CD4-positive, alpha-beta T cell treated with Interleukin-17A for 1 hour (primary cell): ENCODE results near the gene CDKN2B-AS1.
"Not testable (repeated sequence)": the region's sequence is repeated elsewhere in the genome, so short reads cannot be mapped to it uniquely, and the experiment has no call there.

Experiments used
- DNase-seq: peaks from one replicate; pipeline ENCODE4 v3.0.0-alpha.2; 2020

The CDKN2B-AS1 gene

GRCh38 chr9:22046243-22046885 is 51.8 kb downstream of the CDKN2B-AS1 start:
- no peak for DNase-seq

DNA sequence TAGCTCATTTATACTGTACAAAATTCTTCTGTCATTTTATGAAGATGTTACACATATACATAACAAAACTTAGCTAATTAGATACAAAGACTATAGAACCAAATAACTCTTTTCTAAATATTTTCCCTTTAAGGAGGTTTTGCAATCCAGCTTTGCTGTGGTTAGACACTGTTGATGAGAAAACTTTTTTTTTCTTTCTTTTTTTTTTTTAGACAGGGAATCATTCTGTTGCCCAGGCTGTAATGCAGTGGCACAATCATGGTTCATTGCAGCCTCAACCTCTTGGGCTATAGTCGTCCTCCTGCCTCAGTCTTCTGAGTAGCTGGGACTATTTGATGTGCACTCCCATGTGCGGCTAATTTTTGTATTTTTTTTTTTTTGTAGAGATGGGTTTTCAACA is 53.0 kb downstream of the CDKN2B-AS1 start:
- DNase-seq, result no peak

DNA sequence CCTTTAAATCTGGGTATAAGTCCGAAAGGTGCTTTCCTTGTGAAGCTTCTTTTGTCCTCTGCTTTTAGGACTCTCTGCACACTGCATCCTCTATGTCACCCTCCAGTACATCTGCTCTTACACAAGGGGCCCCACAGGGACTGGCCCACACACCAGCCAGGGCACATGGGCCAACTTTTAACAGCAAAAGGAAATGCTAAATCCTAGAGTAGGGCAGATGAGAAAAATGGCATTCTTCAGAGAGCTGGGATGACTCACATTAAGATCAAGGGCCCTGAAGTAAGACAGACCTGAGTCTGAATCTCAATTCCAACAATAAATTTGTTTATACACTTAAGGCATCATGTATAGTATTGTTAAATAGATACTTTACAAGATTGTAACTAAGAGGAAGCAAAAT is 54.8 kb downstream of the CDKN2B-AS1 start:
- DNase-seq, result no peak

- peak; percentile 40 for DNase-seq
Observed at GRCh38 chr9:22050924-22051323, 56.3 kb downstream of the CDKN2B-AS1 start.

DNA sequence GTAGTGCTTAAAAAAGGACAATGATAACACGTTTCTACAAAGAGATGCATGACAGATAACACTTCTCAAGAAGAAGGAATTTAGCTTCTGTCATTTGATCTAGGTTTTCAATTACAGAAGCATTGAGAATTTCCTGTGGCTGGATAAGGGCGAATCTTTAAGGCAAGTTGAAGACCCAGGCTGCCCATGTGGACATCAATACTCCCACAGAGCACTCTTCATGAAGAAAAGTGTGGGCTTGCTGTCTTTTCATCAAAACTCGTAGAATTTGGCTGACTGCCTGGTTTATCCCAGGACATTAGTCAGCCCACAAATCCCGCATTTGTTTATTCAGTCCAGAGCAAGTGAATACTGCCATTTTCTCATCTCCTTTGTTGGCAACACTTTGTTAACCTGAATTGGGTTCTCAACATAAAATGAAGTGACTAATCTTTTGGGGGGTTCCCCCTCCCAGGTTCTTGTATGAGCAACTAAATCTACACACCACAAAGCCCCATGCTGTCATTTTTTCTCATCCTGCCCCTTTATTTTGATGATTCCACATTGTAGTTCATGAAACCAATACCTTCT is 57.9 kb downstream of the CDKN2B-AS1 start:
- DNase-seq, result no peak

- no peak for DNase-seq
Observed at GRCh38 chr9:22053178-22053577, 58.6 kb downstream of the CDKN2B-AS1 start.

GRCh38 chr9:22054076-22054475 is 59.5 kb downstream of the CDKN2B-AS1 start:
- DNase-seq, result no peak

- DNase-seq, result no peak
Observed at GRCh38 chr9:22054529-22054928, 59.9 kb downstream of the CDKN2B-AS1 start.

DNA sequence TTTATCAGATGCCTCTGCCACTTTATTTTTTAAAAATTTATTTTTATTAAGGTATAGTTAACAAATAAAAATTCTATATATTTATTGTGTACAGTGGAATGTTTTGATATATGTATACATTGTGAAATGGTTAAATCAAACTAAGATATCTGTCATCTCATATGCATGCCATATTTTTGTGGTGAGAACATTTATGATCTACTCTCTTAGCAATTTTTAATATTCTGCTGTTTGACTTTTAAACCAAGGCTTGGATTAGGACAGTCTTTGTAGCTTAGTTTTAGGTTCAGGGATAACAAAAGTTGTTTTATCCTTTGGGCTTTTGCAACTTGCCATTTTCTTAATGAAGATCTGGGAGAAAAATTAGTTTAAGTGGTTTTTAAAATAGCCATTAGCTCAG is 60.5 kb downstream of the CDKN2B-AS1 start:
- DNase-seq, result no peak

DNA sequence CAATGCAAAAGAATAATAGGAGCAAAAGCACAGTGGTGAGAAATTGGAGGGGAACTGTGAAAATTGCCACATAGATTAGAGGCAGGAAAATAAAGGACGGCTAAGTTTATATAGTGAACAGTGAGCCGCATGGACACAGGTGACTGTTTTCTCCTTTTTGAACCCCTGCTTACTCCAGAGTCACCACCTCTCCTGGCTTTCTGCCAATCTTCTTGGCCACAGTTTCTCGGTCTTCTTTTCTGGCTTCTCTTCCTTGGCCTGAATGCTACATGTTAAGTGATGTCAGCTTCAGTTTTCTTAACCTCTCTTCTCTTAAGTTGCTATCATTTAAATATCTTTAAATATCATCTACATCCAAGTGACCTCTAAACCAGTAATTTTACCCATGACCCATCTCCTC is 61.8 kb downstream of the CDKN2B-AS1 start:
- no peak for DNase-seq

- not testable (repeated sequence) for DNase-seq
Observed at GRCh38 chr9:22057972-22058371, 63.4 kb downstream of the CDKN2B-AS1 start.

DNA sequence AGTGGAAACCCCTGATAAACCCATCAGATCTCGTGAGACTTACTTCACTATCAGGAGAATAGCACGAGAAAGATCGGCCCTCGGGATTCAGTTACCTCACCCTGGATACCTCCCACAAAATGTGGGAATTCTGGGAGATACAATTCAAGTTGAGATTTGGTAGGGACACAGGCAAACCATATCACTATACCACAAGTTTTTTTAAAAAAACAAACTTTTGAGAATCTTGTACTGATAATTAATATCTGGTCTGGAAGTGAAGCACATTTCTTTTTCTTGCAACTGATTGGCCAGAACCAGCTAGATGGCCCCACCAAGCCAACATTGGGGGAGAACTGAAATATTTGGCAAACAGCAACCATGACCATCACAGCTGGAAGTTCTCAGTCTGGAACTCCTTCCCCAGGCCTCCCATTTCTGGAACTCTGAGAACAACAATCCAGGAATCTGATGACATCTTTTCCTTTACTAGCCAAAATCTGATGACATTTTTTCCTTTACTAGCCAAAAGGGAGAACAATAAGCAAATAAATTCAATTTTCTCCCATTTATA is 66.3 kb downstream of the CDKN2B-AS1 start:
- no peak for DNase-seq

GRCh38 chr9:22064957-22065356 is 70.4 kb downstream of the CDKN2B-AS1 start:
- DNase-seq, result no peak

- DNase-seq, result no peak
Observed at GRCh38 chr9:22065431-22066200, 71.0 kb downstream of the CDKN2B-AS1 start.

- no peak for DNase-seq
Observed at GRCh38 chr9:22067196-22067595, 72.6 kb downstream of the CDKN2B-AS1 start.

- DNase-seq, result no peak
Observed at GRCh38 chr9:22068369-22068768, 73.8 kb downstream of the CDKN2B-AS1 start.

GRCh38 chr9:22073349-22073748 is 78.8 kb downstream of the CDKN2B-AS1 start:
- peak; percentile 21 for DNase-seq

- no peak for DNase-seq
Observed at GRCh38 chr9:22078081-22078480, 83.5 kb downstream of the CDKN2B-AS1 start.

- peak; percentile 68 for DNase-seq
Observed at GRCh38 chr9:22079873-22080341, 85.3 kb downstream of the CDKN2B-AS1 start.

DNA sequence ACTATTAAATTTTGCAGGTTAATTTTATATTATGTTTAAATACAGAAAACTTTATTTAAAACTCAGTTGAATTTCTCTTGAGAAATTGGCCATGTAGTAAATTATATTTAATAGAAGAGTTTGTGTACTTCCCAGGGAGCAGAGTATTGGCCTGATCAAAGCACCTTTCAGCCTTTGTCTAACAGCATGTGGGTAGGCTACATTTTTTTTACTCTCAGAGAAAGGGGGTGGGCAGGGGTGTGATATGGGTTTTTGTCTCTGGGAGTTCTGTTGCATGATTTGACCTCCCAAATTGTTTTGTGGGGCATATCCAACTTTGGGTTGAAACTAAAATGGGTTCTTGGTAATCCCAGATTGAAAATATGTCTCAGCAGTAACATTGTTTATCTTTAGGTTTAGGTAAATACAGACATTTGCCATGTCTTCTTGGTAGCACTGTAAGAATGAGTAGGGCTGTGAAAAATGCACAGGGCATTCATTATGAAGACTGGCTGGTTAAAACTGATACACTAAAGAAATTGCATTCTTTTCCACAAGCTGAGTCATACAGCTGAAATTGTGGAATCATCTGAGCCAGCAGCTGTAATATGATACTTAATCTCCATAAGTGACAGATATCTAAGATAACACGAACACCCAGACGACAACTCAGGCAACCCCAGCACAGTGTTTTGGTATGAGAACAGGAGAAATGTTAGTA is 89.9 kb downstream of the CDKN2B-AS1 start:
- no peak for DNase-seq

DNA sequence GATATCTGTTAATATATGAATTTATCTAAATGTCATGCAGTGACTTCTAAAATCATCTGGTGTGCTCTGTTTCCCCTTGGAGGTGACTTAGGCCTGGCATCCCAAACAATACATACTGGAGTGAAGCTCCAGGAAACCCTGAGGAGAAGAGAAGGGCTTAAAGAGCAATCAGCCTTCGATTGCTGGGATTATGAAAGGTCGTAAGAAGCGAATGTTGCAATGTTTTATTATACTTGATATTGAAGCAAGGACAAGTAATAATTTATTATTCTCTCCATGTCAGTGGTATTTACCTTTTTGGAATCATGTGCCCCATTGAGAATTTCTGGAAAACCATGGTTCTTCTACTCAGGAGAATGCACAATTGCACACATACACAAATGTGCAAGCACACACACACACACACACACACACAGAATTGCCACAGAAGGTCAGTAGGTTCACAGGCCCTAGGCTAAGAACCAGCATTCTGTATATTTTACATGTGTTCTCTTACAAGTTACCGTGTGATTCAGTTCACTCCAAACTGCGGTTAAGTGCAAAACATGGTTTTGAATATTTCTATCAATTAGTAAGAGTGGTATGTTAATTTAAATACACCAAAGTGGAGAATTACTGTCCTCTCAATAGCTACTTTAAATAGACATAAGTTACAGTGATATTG is 93.6 kb downstream of the CDKN2B-AS1 start:
- no peak for DNase-seq

DNA sequence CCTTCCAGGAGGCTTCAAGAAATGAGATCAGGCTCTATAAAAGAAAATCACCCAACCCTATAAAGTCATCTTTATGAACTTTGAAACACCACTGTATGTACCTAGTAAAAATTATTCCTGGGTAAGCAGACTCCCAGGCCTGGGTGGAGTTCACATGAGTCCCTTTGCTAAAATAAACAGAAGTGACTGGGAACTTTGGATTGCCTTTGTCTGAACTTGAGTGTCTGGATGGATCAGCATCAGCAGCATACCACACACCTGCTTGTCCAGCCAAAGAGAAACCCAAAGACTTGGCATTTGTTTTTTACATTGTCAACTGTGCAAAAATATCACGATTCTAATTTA is 94.1 kb downstream of the CDKN2B-AS1 start:
- DNase-seq, result no peak

GRCh38 chr9:22097707-22098106 is 103.1 kb downstream of the CDKN2B-AS1 start:
- DNase-seq, result no peak
